ENCODE results near the gene NHERF1.
A peak's percentile ranks its signal among the peaks of the same experiment; 100 is the strongest.

NHERF1 gene

GRCh38 chr17:74785096-74785980 is 36.9 kb downstream of the NHERF1 start:
- TF ChIP-seq CTCF (IDR thresholded peaks at IDR 0.05; ENCODE audit: low read depth, low read length) = 0 out of 2 replicates have a peak, but pooled peaks have one; percentile 18
- Histone ChIP-seq H3K4me3 (ENCODE audit: low read depth, low read length) (no peak overlapping the region), H3K27ac (no peak overlapping the region), H3K36me3 (peaks cover 59% of the 10 kb centered on the region), H3K27me3 (ENCODE audit: insufficient read depth, low read depth, severe bottlenecking) (no peaks in the 10 kb centered on the region), H3K9me3 (ENCODE audit: severe bottlenecking) (no peaks in the 10 kb centered on the region)
- no peak for DNase-seq

- TF ChIP-seq CTCF (IDR thresholded peaks at IDR 0.05; ENCODE audit: low read depth, low read length) = no peak
- no peaks in the 10 kb centered on the region for H3K9me3 ChIP-seq (ENCODE audit: severe bottlenecking)
- H3K27ac ChIP-seq = no peak overlapping the region
- DNase-seq = no peak
- no peaks in the 10 kb centered on the region for H3K27me3 ChIP-seq (ENCODE audit: insufficient read depth, low read depth, severe bottlenecking)
- peaks cover 58% of the 10 kb centered on the region for H3K36me3 ChIP-seq
- H3K4me3 ChIP-seq (ENCODE audit: low read depth, low read length) = no peak overlapping the region
Observed at GRCh38 chr17:74785981-74786360, 37.5 kb downstream of the NHERF1 start.

- no peaks in the 10 kb centered on the region for H3K9me3 ChIP-seq (ENCODE audit: severe bottlenecking)
- peak; percentile 51 for DNase-seq
- H3K36me3 ChIP-seq = peaks cover 53% of the 10 kb centered on the region
- H3K27ac ChIP-seq = no peak overlapping the region
- no peak for TF ChIP-seq CTCF (IDR thresholded peaks at IDR 0.05; ENCODE audit: low read depth, low read length)
- no peaks in the 10 kb centered on the region for H3K27me3 ChIP-seq (ENCODE audit: insufficient read depth, low read depth, severe bottlenecking)
- H3K4me3 ChIP-seq (ENCODE audit: low read depth, low read length) = no peak overlapping the region
Observed at GRCh38 chr17:74786431-74787055, 38.1 kb downstream of the NHERF1 start.

GRCh38 chr17:74790161-74791058 is 42.0 kb downstream of the NHERF1 start:
- Histone ChIP-seq H3K9me3 (ENCODE audit: severe bottlenecking) (no peaks in the 10 kb centered on the region), H3K4me3 (ENCODE audit: low read depth, low read length) (no peak overlapping the region), H3K36me3 (peaks cover 56% of the 10 kb centered on the region), H3K27me3 (ENCODE audit: insufficient read depth, low read depth, severe bottlenecking) (no peaks in the 10 kb centered on the region), H3K27ac (no peak overlapping the region)
- DNase-seq = no peak
- no peak for TF ChIP-seq CTCF (IDR thresholded peaks at IDR 0.05; ENCODE audit: low read depth, low read length)

- no peak for TF ChIP-seq CTCF (IDR thresholded peaks at IDR 0.05; ENCODE audit: low read depth, low read length)
- no peak overlapping the region for H3K27ac ChIP-seq
- H3K9me3 ChIP-seq (ENCODE audit: severe bottlenecking) = no peaks in the 10 kb centered on the region
- no peaks in the 10 kb centered on the region for H3K27me3 ChIP-seq (ENCODE audit: insufficient read depth, low read depth, severe bottlenecking)
- no peak overlapping the region for H3K4me3 ChIP-seq (ENCODE audit: low read depth, low read length)
- no peak for DNase-seq
- peaks cover 62% of the 10 kb centered on the region for H3K36me3 ChIP-seq
Observed at GRCh38 chr17:74792586-74793105, 44.2 kb downstream of the NHERF1 start.

Data from WERI-Rb-1 (cell line).